ENCODE results near the gene SIK1. TPM values are rescaled to one million over a fixed set of nuclear protein-coding genes. Genes with fewer than 3 reads are reported as not detected.
"Not testable (repeated sequence)": the region's sequence is repeated elsewhere in the genome, so short reads cannot be mapped to it uniquely, and the experiment has no call there.

SIK1 gene
- total RNA-seq, 2 donors from 2014 or later = 8.1 to 8.5 TPM

DNA sequence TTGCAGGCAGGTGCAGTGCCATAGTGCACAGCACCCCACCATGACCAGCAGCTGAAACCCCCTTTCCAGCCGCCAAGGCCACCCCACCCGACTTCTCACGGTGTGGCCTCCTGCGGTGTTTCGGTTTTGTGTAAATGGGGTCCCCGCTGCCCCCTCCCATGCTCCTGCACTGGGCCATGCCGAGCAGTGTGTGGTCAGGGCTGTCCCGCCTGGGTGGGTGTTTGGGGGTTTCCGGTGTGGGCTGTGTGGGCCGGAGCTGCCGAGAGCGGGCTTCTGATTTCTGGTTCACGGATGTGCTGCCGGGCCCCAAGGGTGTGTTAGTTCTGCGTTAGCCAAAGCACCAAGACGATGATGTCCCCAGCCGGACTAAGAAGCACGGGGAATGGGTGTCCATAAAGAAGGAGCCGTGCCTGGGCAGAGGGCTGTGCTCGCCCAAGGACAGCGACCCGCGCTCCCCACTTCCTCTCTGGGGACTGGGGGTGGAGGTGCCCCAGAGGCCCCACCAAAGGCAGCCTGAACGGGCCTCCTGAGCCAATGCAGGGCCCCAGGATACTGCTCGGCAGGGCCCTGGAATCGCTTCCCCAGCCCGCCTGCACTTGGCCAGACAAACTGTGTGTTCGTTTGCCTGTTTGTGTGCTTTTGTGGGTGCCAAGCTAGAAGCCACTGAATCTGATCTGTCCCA is 45.9 kb downstream of the SIK1 start:
- H3K9me3 Mint-ChIP-seq; H3K4me3 Mint-ChIP-seq; H3K4me1 Mint-ChIP-seq; H3K27ac Mint-ChIP-seq; ATAC-seq (replicated peaks); H3K27me3 Mint-ChIP-seq; H3K36me3 Mint-ChIP-seq (ENCODE audit: low read depth): not testable (repeated sequence)

DNA sequence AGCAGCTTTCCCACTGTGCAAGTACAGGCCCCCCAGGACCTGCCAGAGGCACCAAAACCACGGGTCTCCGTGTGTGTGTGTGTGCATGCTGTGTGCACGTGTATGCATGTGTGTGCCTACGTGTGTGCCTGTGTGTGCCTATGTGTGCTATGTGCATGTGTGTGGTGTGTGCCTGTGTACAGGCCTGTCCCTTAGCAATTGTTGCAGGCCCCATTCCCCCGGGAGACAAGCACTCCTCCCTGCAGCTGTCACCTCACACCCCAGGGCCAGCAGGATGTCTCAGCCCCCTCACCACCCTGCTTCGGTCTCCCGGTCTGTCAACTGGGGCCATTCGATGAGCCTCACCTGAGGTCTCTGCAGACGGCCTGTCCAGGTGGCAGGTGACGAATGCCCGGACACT is 46.6 kb downstream of the SIK1 start:
- not testable (repeated sequence) for H3K9me3 Mint-ChIP-seq; H3K27me3 Mint-ChIP-seq; H3K36me3 Mint-ChIP-seq (ENCODE audit: low read depth); H3K4me3 Mint-ChIP-seq; H3K4me1 Mint-ChIP-seq; H3K27ac Mint-ChIP-seq; ATAC-seq (replicated peaks)

DNA sequence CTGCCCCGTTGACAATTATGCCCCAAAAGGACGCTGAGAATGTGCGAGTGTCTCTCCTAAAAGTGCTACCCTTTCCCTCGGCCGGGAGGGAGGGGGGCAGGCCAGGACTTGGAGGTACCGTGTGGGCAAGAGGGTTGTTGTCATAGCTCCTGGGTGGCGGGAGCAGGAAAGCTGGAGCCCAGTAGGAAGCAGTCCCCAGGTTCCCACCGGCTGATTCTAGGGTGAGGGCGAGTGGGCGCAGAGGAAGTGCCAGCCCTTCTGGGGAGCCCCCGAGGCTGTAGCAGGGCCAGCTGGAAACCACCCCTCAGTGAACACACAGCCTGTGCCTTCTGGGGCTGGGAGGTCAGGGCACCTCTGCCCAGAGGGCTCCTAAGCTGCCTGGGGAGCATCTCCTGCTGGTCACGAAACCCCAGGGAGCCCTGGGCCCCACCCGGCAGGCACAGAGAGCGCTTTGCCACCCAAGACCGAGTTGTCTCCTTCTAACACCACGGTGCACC is 47.3 kb downstream of the SIK1 start:
- not testable (repeated sequence) for H3K9me3 Mint-ChIP-seq; H3K4me3 Mint-ChIP-seq; H3K36me3 Mint-ChIP-seq (ENCODE audit: low read depth); H3K4me1 Mint-ChIP-seq; ATAC-seq (replicated peaks); H3K27me3 Mint-ChIP-seq; H3K27ac Mint-ChIP-seq

GRCh38 chr21:43376478-43376882 is 50.5 kb downstream of the SIK1 start:
- H3K9me3 Mint-ChIP-seq = no peaks in the 10 kb centered on the region
- no peak for ATAC-seq (replicated peaks)
- H3K4me1 Mint-ChIP-seq = no peaks in the 10 kb centered on the region
- H3K4me3 Mint-ChIP-seq = no peak overlapping the region
- H3K27me3 Mint-ChIP-seq = no peaks in the 10 kb centered on the region
- H3K27ac Mint-ChIP-seq = no peak overlapping the region
- H3K36me3 Mint-ChIP-seq (ENCODE audit: low read depth) = no peaks in the 10 kb centered on the region

GRCh38 chr21:43375837-43376477 is 51.0 kb downstream of the SIK1 start:
- H3K9me3 Mint-ChIP-seq = no peaks in the 10 kb centered on the region
- no peak for ATAC-seq (replicated peaks)
- no peaks in the 10 kb centered on the region for H3K4me1 Mint-ChIP-seq
- no peaks in the 10 kb centered on the region for H3K36me3 Mint-ChIP-seq (ENCODE audit: low read depth)
- no peak overlapping the region for H3K4me3 Mint-ChIP-seq
- no peaks in the 10 kb centered on the region for H3K27me3 Mint-ChIP-seq
- no peak overlapping the region for H3K27ac Mint-ChIP-seq

GRCh38 chr21:43375006-43375836 is 51.7 kb downstream of the SIK1 start:
- H3K4me3 Mint-ChIP-seq = no peak overlapping the region
- no peaks in the 10 kb centered on the region for H3K4me1 Mint-ChIP-seq
- H3K27me3 Mint-ChIP-seq = no peaks in the 10 kb centered on the region
- H3K9me3 Mint-ChIP-seq = no peaks in the 10 kb centered on the region
- ATAC-seq (replicated peaks) = no peak
- no peaks in the 10 kb centered on the region for H3K36me3 Mint-ChIP-seq (ENCODE audit: low read depth)
- no peak overlapping the region for H3K27ac Mint-ChIP-seq

DNA sequence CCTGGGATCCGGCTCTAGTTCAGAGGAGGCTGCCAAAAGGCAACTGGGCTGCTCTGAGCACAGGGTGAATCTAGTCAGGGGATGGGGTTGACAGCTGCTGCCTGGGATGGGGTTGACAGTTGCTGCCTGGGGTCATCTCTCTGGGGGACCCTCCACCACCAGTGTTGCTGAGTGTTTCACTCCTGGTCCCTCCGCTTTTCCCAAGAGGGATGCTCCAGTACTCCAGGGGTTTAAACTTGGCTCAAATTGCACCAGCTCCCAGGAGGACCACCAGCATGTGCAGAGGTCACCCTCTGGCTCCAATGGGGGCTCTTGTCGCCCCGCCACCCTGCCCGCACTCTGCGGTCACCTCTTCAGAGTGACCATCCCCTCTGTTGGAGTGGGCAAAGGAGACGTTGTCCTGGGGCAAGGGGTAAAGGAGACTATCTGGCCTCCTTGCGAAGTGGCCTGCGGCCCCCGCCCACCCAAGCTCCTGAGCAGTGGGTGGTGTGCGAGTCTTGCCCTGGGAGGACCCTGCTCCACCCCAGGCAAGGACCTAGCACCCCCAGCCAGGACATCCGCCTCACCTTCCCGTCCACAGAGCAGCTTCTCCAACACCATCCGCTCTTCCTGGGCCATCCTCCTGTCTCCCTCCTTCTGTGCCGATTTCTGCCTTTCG is 52.6 kb downstream of the SIK1 start:
- Mint-ChIP-seq H3K36me3 (ENCODE audit: low read depth) (no peaks in the 10 kb centered on the region), H3K9me3 (no peaks in the 10 kb centered on the region), H3K27me3 (no peaks in the 10 kb centered on the region), H3K4me3 (no peak overlapping the region), H3K27ac (no peak overlapping the region), H3K4me1 (no peaks in the 10 kb centered on the region)
- no peak for ATAC-seq (replicated peaks)

DNA sequence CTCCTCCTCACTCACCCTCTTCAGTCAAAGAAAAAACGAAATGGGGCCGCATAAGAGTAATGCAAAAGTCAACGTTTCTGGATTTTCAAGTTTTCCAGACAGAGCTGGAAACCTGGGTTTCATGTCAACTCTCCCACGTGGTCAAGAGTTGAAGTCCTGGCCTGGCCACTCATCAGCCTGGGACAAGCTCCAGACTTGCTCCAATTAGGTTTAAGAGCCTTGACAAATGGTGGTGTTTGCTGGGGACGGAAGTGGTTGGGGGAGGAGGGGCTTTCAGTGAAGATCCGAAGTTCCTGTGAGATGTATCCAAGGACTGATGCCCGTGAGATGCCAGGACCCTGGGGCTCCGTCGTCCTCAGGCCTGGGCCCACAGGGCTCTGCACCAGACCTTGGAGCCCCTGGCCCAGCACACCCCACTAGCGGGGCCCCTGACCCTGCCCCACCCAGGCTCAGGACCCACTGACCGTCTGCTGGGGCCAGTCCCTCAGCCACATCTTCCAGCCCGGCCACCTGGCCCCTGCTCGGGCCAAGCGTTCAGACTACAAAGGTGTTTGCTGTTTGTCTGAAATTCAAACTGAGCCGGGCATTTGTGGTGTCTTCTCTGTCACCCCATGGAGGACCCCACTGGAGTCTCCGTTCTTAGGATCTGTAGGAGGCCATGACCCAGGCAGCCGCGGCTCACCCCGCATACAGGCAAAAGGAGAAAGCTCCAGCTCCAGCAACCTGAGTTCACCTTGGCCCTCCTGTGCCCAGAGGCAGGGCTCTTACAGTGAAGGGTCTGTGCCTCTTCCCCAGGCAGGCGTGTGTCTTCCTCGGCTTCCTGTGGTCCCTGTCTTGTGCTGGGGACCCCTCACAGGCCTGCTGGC is 53.3 kb downstream of the SIK1 start:
- Mint-ChIP-seq H3K4me3 (no peak overlapping the region), H3K36me3 (ENCODE audit: low read depth) (no peaks in the 10 kb centered on the region), H3K27me3 (peaks cover 3% of the 10 kb centered on the region), H3K27ac (no peak overlapping the region), H3K4me1 (peaks cover 6% of the 10 kb centered on the region), H3K9me3 (no peaks in the 10 kb centered on the region)
- ATAC-seq (replicated peaks) = no peak

DNA sequence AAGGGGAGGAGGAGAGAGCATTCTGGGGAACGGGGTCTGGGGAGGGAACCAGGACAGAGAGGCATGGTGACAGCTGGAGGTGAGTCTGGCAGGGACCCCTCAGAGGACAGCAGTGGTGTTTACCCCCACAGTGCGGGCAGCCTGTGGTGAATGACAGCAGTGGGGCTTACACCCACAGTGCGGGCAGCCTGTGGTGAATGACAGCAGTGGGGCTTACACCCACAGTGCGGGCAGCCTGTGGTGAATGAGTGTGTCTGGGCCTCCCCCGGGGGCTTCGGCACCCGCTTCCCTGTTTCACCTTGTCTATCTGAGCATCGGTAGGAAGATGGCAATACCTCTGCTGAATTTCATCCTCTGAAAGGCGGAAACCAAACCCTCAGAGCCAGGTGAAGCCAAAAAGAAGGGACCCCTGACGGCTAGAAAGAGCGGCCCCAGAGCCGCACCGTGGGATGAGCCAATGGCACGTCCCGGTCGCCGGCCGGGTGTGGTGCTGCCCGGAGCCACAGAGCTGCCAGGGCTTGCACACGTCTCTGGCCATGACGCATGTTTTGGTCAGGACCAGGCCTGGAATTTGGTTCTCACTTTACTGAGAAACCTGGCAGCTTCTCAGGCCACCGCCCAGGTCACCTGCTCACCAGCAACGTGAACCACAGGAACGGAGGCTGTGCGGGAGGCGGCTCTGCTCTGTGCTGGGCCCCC is 54.1 kb downstream of the SIK1 start:
- Mint-ChIP-seq H3K27me3 (peaks cover 3% of the 10 kb centered on the region), H3K36me3 (ENCODE audit: low read depth) (no peaks in the 10 kb centered on the region), H3K4me3 (no peak overlapping the region), H3K9me3 (no peaks in the 10 kb centered on the region), H3K4me1 (peaks cover 6% of the 10 kb centered on the region), H3K27ac (no peak overlapping the region)
- no peak for ATAC-seq (replicated peaks)

DNA sequence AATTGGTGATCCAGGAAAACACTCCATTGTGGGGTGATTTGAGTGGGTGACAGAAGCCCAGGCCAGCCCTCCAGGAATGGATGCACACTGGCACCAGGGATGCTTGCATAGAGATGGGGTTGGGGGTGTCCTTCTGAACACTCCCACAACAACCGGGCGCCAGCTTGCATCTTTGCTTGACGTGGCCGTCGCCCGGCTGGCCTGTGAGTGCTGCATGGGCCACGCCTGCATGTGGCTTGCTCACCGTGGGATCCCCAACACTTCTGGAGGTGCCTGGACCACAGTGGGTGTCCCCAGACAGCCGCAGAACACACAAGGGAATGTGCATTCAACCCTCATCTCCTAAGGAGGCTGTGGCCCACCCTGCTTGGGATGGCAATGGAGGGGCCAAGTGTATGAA is 55.1 kb downstream of the SIK1 start:
- Mint-ChIP-seq H3K36me3 (ENCODE audit: low read depth) (no peaks in the 10 kb centered on the region), H3K9me3 (no peaks in the 10 kb centered on the region), H3K4me3 (no peak overlapping the region), H3K27ac (no peak overlapping the region), H3K27me3 (peaks cover 3% of the 10 kb centered on the region), H3K4me1 (peaks cover 6% of the 10 kb centered on the region)
- ATAC-seq (replicated peaks) = no peak

DNA sequence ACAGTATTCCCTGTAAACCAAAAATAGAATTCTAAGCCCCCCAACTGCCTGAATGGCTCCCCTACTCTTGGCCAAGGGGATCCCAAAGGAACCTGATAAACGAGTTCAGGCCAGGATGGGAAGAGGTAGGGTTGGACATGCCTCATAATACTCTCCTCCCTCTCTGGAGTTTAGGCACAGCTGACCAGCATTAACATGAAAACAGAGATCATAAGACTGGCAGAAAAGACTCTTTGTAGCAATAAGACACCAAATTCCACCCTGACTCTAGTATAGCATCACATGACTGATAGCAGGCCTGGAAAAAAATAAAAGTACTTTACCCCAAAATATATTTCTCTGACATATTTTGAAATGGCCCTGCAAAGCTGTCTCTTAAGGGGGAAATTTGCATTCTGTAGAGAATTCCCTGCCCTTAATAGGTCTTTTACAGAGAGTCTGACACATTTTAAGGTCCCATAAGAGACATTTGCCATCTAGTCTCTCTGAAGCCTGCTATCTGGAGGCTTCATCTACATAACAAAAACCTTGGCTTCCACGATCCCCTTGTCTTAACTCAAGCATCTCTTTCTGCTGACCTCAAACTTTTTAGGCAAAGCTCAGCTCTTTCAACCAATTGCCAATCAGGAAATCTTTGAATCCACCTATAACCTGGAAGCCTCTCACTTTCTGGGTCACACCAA is 55.9 kb downstream of the SIK1 start:
- H3K4me1 Mint-ChIP-seq = peaks cover 6% of the 10 kb centered on the region
- no peak overlapping the region for H3K4me3 Mint-ChIP-seq
- peaks cover 3% of the 10 kb centered on the region for H3K27me3 Mint-ChIP-seq
- no peak for ATAC-seq (replicated peaks)
- no peaks in the 10 kb centered on the region for H3K9me3 Mint-ChIP-seq
- no peak overlapping the region for H3K27ac Mint-ChIP-seq
- H3K36me3 Mint-ChIP-seq (ENCODE audit: low read depth) = no peaks in the 10 kb centered on the region

DNA sequence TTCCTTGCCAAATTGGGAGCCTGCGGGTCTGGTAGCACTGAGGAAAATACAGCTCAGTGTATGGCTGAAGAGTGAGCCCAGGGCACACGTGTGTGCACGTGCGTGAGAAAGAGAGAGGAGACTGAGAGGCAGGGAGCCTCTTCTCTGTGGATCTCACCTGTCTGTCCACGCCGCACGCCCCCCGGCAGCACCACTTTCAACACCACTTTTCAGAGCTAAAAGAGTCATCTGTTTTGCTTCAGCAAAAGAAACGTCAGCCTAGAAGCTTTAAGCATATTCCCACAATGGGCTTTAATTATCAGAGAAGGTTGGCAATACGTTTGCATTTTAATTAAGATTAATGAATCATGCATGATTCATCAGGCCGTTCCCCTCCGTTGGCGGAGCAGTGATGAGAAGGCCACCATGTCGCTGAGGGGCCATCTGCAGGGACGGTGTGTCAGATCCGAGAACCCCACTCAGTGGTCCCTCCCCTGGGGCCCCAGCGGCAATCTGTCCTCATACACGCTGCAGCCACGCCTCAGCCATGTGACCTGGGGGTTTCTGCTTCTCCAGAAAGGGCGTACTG is 56.8 kb downstream of the SIK1 start:
- H3K36me3 Mint-ChIP-seq (ENCODE audit: low read depth) = no peaks in the 10 kb centered on the region
- peaks cover 3% of the 10 kb centered on the region for H3K27me3 Mint-ChIP-seq
- H3K9me3 Mint-ChIP-seq = no peaks in the 10 kb centered on the region
- ATAC-seq (replicated peaks) = no peak
- H3K27ac Mint-ChIP-seq = no peak overlapping the region
- peaks cover 6% of the 10 kb centered on the region for H3K4me1 Mint-ChIP-seq
- H3K4me3 Mint-ChIP-seq = no peak overlapping the region
